CD4-positive, alpha-beta memory T cell (primary cell): Measurements from ENCODE around the gene ZNF385C. TPM values are rescaled to one million over a fixed set of nuclear protein-coding genes. Genes with fewer than 3 reads are reported as not detected.

Source experiments
- CTCF ChIA-PET: fragments of 350-600 bp; sonication (Branson Sonifier 250); formaldehyde crosslinking; loops from one replicate; lab custom pipeline; 2021; ENCODE audit warnings: inconsistent platforms; ENCODE audit not compliant: partially characterized antibody; lab: Charles Lee
- POLR2A ChIA-PET: fragments of 350-600 bp; sonication (Branson Sonifier 250); formaldehyde crosslinking; loops from one replicate; lab custom pipeline; 2021; ENCODE audit not compliant: partially characterized antibody; lab: Charles Lee
- DNase-seq, 5 donors: peaks; one replicate each; pipeline versions ENCODE4 v3.0.0 to v3.0.0-alpha.2; 2020 to 2022; ENCODE audit warnings: mixed read lengths in 1 of 5
- H3K27ac ChIP-seq: one replicate; pipeline ENCODE4 v1.7.0; 2013; ENCODE audit warnings: low read depth, low read length
- H3K27me3 ChIP-seq: 2 replicates; pipeline ENCODE4 v1.7.0; 2013; ENCODE audit warnings: mild to moderate bottlenecking, low read length, moderate library complexity; ENCODE audit not compliant: insufficient read depth
- H3K36me3 ChIP-seq: 2 replicates; pipeline ENCODE4 v1.7.0; 2013; ENCODE audit warnings: mild to moderate bottlenecking, low read length, moderate library complexity; ENCODE audit not compliant: insufficient read depth
- H3K4me1 ChIP-seq: 2 replicates; pipeline ENCODE4 v1.7.0; 2013; ENCODE audit warnings: mild to moderate bottlenecking, low read length, moderate library complexity; ENCODE audit not compliant: insufficient read depth
- H3K4me3 ChIP-seq, 2 donors: one replicate each; pipeline ENCODE4 v1.7.0; 2013; ENCODE audit warnings: low read length in 2 of 2, mild to moderate bottlenecking in 1 of 2
- H3K9me3 ChIP-seq, 2 donors: one replicate each; pipeline ENCODE4 v1.7.0; 2013; ENCODE audit warnings: low read length in 2 of 2, control low read depth in 1 of 2; ENCODE audit not compliant: control insufficient read depth in 1 of 2
- H3K27ac Mint-ChIP-seq, 7 donors: one replicate each; pipeline ENCODE4 v1.8.0; 2020 to 2021; ENCODE audit warnings: mixed read lengths in 7 of 7, mild to moderate bottlenecking in 6 of 7, inconsistent platforms in 3 of 7, moderate library complexity in 3 of 7
- H3K27me3 Mint-ChIP-seq, 2 donors: one replicate each; pipeline ENCODE4 v1.8.0; 2020 to 2021; ENCODE audit warnings: mixed read lengths in 2 of 2
- H3K36me3 Mint-ChIP-seq, 2 donors: one replicate each; pipeline ENCODE4 v1.8.0; 2020 to 2021; ENCODE audit warnings: mixed read lengths in 2 of 2, inconsistent platforms in 1 of 2, mild to moderate bottlenecking in 1 of 2
- H3K4me1 Mint-ChIP-seq, 4 donors: one replicate each; pipeline ENCODE4 v1.8.0; 2020 to 2021; ENCODE audit warnings: mixed read lengths in 4 of 4, mild to moderate bottlenecking in 1 of 4
- H3K4me3 Mint-ChIP-seq, 8 donors: one replicate each; pipeline ENCODE4 v1.8.0; 2020 to 2021; ENCODE audit warnings: mixed read lengths in 8 of 8, mild to moderate bottlenecking in 7 of 8, moderate library complexity in 6 of 8, inconsistent platforms in 3 of 8
- H3K9me3 Mint-ChIP-seq, 8 donors: one replicate each; pipeline ENCODE4 v1.8.0; 2020 to 2021; ENCODE audit warnings: mixed read lengths in 8 of 8, mild to moderate bottlenecking in 5 of 8, inconsistent platforms in 3 of 8, moderate library complexity in 1 of 8
- intact Hi-C: fragments of 100-400 bp; cut with micrococcal nuclease; formaldehyde crosslinking; loops from one replicate; pipeline ENCODE4 v1.15.1; 2023
- polyA plus RNA-seq, 2 donors: library from polyadenylated mRNA; unstranded; fragments of 300-500 nt; fragmentation: Illumina TruSeq; gene quantifications; one replicate each; pipeline ENCODE4 v1.2.3, GENCODE V29; 2021
- total RNA-seq, 2 experiments: library from RNA; stranded (reverse); gene quantifications; one replicate each; pipeline ENCODE4 v1.2.3, GENCODE V29; 2021

Gene ZNF385C
- total and polyA plus RNA-seq, 4 experiments from 2014 or later, result 0.36 TPM; not detected in 3

DNA sequence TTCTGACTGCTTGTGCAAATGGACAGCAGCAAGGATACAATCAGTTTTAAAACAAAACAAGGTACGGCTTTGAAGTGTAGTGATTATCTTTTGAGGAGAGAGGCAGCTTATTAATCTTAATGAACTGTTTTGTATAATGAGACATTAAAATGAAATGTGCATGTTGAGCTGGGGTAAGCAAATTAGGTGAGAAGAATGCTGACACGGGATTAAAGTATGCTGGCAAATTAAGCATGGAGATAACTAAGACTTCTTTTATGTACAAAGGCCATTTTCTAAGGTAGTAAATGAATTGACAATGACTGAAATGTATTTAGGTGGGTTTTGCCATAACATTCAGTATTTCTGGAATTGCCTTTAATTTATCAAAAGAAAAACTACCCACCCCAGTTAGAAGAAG lies 99.8 kb downstream of the ZNF385C start:
- no peaks in the 10 kb centered on the region for H3K4me1 ChIP-seq
- DNase-seq, result no peak
- Mint-ChIP-seq H3K9me3 (no peaks in the 10 kb centered on the region), H3K36me3 (peaks cover 30 to 82% of the 10 kb centered on the region in 2 donors), H3K4me1 (peaks cover 6 to 13% (median 12%) of the 10 kb centered on the region in 4 donors), H3K4me3 (no peak overlapping the region), H3K27me3 (no peaks in the 10 kb centered on the region), H3K27ac (peak overlapping the region in 1 of 7 donors; percentile 70)
- peaks cover 69% of the 10 kb centered on the region for H3K36me3 ChIP-seq
- H3K27ac ChIP-seq, result no peak overlapping the region
- ChIA-PET POLR2A (no interaction called here), CTCF (interaction anchor here (1.1 kb wide), 1 partner anchor 27 kb away, joined by 3 read pairs; no protein-coding TSS in a partner anchor)
- no peaks in the 10 kb centered on the region for H3K9me3 ChIP-seq
- H3K27me3 ChIP-seq, result no peaks in the 10 kb centered on the region
- no peak overlapping the region for H3K4me3 ChIP-seq
- intact Hi-C loops, result no loop called here

DNA sequence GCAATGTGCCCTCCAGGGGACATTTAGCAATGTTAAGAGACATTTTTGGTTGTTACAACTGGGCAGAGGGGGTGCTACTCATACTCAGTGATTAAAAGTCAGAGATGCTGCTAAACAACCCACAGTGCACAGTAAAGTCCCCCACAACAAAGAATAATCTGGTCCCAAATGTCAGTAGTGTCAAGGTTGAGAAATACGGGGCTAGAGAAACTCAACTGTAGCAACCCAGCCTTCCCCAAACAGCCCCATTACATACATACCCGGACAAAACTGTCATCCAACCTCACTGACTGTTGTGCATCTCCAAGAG lies 101.5 kb downstream of the ZNF385C start:
- no peak overlapping the region for H3K4me3 ChIP-seq
- DNase-seq, result no peak
- Mint-ChIP-seq H3K27me3 (no peaks in the 10 kb centered on the region), H3K27ac (no peak overlapping the region), H3K9me3 (no peaks in the 10 kb centered on the region), H3K36me3 (peaks cover 31 to 81% of the 10 kb centered on the region in 2 donors), H3K4me3 (no peak overlapping the region), H3K4me1 (peaks cover 0 to 4% (median 0%) of the 10 kb centered on the region in 4 donors)
- intact Hi-C loops, result no loop called here
- CTCF ChIA-PET, result no interaction called here
- no peaks in the 10 kb centered on the region for H3K4me1 ChIP-seq
- no peaks in the 10 kb centered on the region for H3K9me3 ChIP-seq
- H3K27ac ChIP-seq, result no peak overlapping the region
- H3K36me3 ChIP-seq, result peaks cover 74% of the 10 kb centered on the region
- H3K27me3 ChIP-seq, result no peaks in the 10 kb centered on the region
- POLR2A ChIA-PET, result no interaction called here

DNA sequence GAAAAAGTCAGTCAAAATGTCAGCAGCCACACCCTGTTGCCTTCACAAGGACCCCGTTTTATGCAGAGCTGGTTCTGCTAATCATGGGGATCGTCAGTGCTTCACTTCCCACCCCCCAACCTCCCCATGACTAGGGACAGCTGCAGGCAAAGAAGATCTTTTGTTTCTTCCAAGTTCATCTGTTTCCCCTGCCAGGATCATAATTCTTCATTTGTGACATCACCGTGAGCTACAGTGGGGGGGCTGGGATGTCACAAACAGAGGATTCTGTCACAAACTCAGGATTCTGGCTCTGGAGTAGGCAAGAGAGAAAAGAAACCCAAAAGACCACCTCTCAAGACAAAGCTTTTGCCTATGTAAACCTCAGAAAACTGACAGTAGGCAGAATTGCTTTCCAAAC lies 105.7 kb downstream of the ZNF385C start:
- Histone ChIP-seq H3K9me3 (no peaks in the 10 kb centered on the region), H3K36me3 (peaks cover 78% of the 10 kb centered on the region), H3K27me3 (no peaks in the 10 kb centered on the region), H3K27ac (no peak overlapping the region), H3K4me1 (no peaks in the 10 kb centered on the region), H3K4me3 (no peak overlapping the region)
- CTCF ChIA-PET, result no interaction called here
- Mint-ChIP-seq H3K4me1 (no peaks in the 10 kb centered on the region), H3K27ac (peak overlapping the region in 3 of 7 donors; percentile 29 to 68 (median 56)), H3K27me3 (no peaks in the 10 kb centered on the region), H3K9me3 (no peaks in the 10 kb centered on the region), H3K36me3 (peaks cover 43 to 90% of the 10 kb centered on the region in 2 donors), H3K4me3 (no peak overlapping the region)
- DNase-seq, result no peak
- intact Hi-C loops, result no loop called here
- POLR2A ChIA-PET, result no interaction called here

DNA sequence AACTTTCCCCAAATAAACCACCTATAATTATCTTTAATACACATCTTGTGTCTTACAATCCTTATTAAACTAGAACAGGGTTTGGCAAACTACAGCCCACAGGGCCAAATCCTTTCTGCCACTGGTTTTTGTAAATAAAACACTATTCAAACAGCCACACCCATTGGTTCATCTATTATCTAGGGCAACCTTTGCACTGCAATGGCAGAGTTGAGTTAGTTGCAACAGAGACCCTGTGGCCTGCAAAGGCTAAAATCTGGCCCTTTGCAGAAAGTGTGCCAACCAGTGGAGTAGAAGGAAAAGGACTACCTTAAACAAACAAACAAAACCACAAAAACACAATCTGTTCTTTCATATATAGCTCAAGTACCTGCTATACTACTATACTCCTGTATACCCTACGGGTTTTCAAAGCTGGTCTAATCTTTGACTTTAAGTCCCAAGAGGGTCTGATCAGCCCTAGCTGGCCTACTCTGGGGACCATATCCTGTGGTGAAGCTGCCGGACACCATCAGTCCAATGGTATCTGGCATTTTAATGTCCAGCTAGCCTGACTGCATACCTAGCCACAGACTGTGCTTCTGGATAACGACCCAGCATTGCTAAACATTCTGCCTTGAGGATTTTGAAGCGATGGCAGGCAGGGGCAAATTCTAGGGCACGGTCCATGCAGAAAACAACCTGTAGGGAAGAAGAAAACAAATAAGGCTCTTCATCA lies 108.4 kb downstream of the ZNF385C start:
- no peak overlapping the region for H3K27ac Mint-ChIP-seq
- H3K27me3 Mint-ChIP-seq, result no peaks in the 10 kb centered on the region
- Histone ChIP-seq H3K27me3 (no peaks in the 10 kb centered on the region), H3K36me3 (peaks cover 62% of the 10 kb centered on the region), H3K27ac (no peak overlapping the region), H3K4me3 (no peak overlapping the region), H3K4me1 (no peaks in the 10 kb centered on the region), H3K9me3 (no peaks in the 10 kb centered on the region)
- H3K4me1 Mint-ChIP-seq, result no peaks in the 10 kb centered on the region
- intact Hi-C loops, result no loop called here
- ChIA-PET POLR2A (interaction anchor here (0.7 kb wide), 1 partner anchor 23 kb away, joined by 3 read pairs; no protein-coding TSS in a partner anchor), CTCF (interaction anchor here (0.6 to 1.3 kb wide), 3 partner anchors 10 to 31 kb away, joined by 3 to 5 read pairs (median 4); no protein-coding TSS in a partner anchor)
- DNase-seq, result no peak
- peaks cover 47 to 90% of the 10 kb centered on the region in 2 donors for H3K36me3 Mint-ChIP-seq
- no peak overlapping the region for H3K4me3 Mint-ChIP-seq
- no peaks in the 10 kb centered on the region for H3K9me3 Mint-ChIP-seq

DNA sequence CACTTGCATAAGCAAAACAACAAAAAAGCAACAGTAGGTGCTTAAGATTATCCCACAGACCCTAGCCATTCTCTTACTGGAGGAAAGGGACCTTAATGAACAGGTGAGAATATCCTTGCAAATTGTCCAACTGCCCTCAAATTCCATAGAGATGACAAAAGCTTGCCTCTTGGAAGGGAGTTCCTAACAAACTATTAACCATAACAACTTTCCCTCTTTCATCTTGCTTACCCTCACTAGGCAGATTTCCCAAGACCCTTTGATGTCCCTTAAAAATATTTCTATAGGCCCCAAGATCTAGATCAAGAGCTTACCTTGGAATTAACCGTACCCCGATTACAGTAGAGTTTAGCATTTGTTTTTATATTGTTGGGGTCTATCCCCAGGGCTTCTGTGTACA lies 109.9 kb downstream of the ZNF385C start:
- Histone ChIP-seq H3K9me3 (no peaks in the 10 kb centered on the region), H3K4me3 (no peak overlapping the region), H3K36me3 (peaks cover 60% of the 10 kb centered on the region), H3K4me1 (no peaks in the 10 kb centered on the region), H3K27me3 (no peaks in the 10 kb centered on the region), H3K27ac (no peak overlapping the region)
- Mint-ChIP-seq H3K4me1 (no peaks in the 10 kb centered on the region), H3K27me3 (no peaks in the 10 kb centered on the region), H3K27ac (peak overlapping the region in 3 of 7 donors; percentile 1 to 55 (median 53)), H3K36me3 (peaks cover 48 to 90% of the 10 kb centered on the region in 2 donors), H3K4me3 (no peak overlapping the region), H3K9me3 (peaks cover 0 to 2% (median 0%) of the 10 kb centered on the region in 8 donors)
- intact Hi-C loops, result no loop called here
- ChIA-PET POLR2A (interaction anchor here (1.3 kb wide), 1 partner anchor 29 kb away, joined by 4 read pairs; the partner anchor contains the start of gene DNAJC7), CTCF (interaction anchor here (0.6 kb wide), 1 partner anchor 19 kb away, joined by 3 read pairs; no protein-coding TSS in a partner anchor)
- DNase-seq, result no peak

DNA sequence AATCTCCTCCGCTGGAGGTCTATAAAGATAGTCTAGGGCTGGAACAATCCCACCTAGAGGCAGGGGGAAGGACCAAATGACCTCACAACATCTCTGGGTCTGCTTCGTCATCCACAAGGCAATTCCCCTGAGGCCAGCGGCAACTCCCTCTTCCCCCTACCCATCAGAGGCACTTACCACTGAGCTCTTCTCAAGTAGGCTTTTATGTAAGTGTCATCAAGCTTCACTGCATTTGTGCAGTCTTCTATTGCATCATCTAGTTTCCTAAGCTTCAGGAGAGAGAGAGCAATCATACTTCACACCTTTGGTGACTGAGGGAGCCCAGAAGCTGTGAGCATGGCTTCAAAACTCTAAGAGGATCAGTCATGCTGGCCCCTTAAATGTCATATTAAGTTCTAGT lies 110.6 kb downstream of the ZNF385C start:
- no peaks in the 10 kb centered on the region for H3K9me3 ChIP-seq
- no peaks in the 10 kb centered on the region for H3K27me3 ChIP-seq
- no peak overlapping the region for H3K4me3 ChIP-seq
- intact Hi-C loops, result no loop called here
- no peaks in the 10 kb centered on the region for H3K4me1 ChIP-seq
- ChIA-PET POLR2A (interaction anchor here (1.3 kb wide), 1 partner anchor 29 kb away, joined by 4 read pairs; the partner anchor contains the start of gene DNAJC7), CTCF (no interaction called here)
- peaks cover 62% of the 10 kb centered on the region for H3K36me3 ChIP-seq
- H3K9me3 Mint-ChIP-seq, result peaks cover 0 to 3% (median 0%) of the 10 kb centered on the region in 8 donors
- H3K27ac ChIP-seq, result no peak overlapping the region
- no peaks in the 10 kb centered on the region for H3K27me3 Mint-ChIP-seq
- H3K4me1 Mint-ChIP-seq, result no peaks in the 10 kb centered on the region
- H3K4me3 Mint-ChIP-seq, result no peak overlapping the region
- H3K27ac Mint-ChIP-seq, result peak overlapping the region in 2 of 7 donors; percentile 43 to 50
- H3K36me3 Mint-ChIP-seq, result peaks cover 48 to 91% of the 10 kb centered on the region in 2 donors
- no peak for DNase-seq

DNA sequence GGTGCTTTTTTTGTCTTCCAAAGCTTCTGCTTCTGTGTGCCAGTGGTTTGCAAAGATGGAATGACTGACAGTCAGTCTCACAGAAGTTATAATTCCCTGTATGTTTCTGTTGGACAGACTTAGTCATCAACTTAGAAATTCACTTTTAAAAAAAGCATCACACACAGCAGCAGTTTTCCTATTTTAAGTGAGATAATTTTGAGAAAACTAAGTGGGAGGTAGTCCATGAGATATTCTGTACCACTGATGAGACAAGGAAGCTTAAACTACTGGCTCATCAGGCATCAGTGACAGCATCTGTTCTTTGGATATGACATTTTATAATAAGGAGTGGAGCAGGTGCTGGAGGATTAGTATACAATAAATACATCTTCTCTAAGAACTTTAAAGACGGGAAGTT lies 111.6 kb downstream of the ZNF385C start:
- peaks cover 65% of the 10 kb centered on the region for H3K36me3 ChIP-seq
- intact Hi-C loops, result no loop called here
- H3K27ac ChIP-seq, result no peak overlapping the region
- H3K27me3 ChIP-seq, result no peaks in the 10 kb centered on the region
- POLR2A ChIA-PET, result no interaction called here
- H3K9me3 ChIP-seq, result no peaks in the 10 kb centered on the region
- Mint-ChIP-seq H3K27me3 (no peaks in the 10 kb centered on the region), H3K9me3 (peaks cover 0 to 3% (median 0%) of the 10 kb centered on the region in 8 donors), H3K4me1 (no peaks in the 10 kb centered on the region), H3K36me3 (peaks cover 51 to 91% of the 10 kb centered on the region in 2 donors), H3K27ac (peak overlapping the region in 1 of 7 donors; percentile 16), H3K4me3 (no peak overlapping the region)
- H3K4me1 ChIP-seq, result no peaks in the 10 kb centered on the region
- CTCF ChIA-PET, result interaction anchor here (1.8 kb wide), 1 partner anchor 24 kb away, joined by 5 read pairs; no protein-coding TSS in a partner anchor
- DNase-seq, result no peak
- no peak overlapping the region for H3K4me3 ChIP-seq
